Right renal cortex interstitium (tissue), 3 donors: ENCODE data around the gene SCRN2. TPM values are rescaled to one million over a fixed set of nuclear protein-coding genes. Genes with fewer than 3 reads are reported as not detected.

ENCODE experiments used
- DNase-seq, 3 donors: peaks; one replicate each; pipeline ENCODE4 v3.0.0-alpha.2; 2013; ENCODE audit warnings: low read depth in 3 of 3, low spot score in 2 of 3
- polyA plus RNA-seq, 3 donors: library from polyadenylated mRNA; unstranded; fragments of 120-200 nt; gene quantifications; one replicate each; pipeline ENCODE4 v1.2.1, GENCODE V29; 2013; ENCODE audit not compliant: insufficient read length in 3 of 3

Gene SCRN2
- polyA plus RNA-seq, 3 donors: 40.6 to 61.8 (median 55.4) TPM

DNA sequence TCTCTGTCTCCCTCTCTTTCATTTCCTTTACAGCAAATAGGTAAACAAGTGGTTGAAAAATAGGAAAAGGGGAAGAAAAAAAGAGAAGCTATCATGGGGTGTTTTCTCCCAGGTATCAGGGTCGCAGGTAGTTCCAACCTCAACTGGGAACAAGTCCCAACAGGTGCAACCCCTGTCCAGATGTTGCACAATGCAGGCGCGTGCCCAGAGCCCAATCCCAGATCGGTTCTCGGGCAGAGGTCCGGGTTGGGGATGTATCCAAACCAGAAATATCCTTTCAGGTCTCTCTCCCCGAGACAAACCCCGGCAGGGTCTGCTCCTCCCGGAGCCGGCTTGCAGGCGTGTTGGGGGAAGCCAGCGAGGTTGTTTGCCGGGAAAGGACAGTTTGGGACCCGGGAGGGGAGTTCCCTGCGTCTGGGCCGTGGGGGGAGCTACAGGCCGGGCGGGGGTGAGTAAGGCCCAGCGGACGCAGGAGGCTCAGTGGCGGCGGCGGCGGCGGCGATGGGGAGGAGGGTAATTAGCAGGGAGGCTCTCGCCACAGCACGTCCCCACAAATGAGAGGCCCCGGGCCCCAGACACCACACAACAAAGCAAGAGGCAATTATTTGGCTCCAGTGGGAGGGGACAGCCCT lies 31.1 kb upstream of the SCRN2 start:
- no peak for DNase-seq

DNA sequence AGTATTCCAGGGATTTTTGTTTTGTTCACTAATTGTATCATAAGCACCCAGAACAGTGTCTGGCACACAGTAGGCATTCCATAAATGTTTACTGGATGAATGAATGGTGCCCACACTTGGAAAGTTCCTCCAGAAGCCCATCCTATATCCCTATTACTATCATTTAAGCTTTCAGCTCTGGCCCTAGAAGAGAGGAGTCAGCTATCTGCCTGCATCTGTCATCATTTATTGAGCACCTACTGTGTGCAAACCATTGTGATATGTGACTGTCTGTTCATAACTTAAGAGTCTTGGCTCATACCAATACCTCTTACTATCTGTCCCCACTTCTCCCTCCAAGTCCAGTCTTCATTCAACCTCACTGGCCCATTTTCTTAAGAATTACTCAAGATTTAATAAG lies 30.0 kb upstream of the SCRN2 start:
- no peak for DNase-seq

DNA sequence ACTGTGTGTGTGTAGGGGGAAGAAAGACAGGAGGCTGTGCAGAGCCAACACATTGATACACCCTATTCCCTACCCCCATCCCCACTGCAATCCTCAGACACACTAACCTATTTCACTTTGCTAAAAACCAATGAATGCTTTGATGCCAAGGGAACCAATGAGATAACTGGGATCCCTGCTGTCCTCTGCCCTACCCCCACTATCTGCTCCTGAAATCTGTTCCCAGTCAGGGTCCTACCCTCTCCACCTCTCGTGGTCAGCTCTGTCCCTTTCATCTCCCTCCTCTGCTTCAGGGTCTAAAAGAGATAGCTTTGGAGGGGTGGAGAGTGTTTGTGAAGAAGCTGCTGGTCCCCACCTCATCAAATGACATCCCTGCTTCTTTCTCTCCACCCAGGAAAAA lies 29.0 kb upstream of the SCRN2 start:
- no peak for DNase-seq

DNA sequence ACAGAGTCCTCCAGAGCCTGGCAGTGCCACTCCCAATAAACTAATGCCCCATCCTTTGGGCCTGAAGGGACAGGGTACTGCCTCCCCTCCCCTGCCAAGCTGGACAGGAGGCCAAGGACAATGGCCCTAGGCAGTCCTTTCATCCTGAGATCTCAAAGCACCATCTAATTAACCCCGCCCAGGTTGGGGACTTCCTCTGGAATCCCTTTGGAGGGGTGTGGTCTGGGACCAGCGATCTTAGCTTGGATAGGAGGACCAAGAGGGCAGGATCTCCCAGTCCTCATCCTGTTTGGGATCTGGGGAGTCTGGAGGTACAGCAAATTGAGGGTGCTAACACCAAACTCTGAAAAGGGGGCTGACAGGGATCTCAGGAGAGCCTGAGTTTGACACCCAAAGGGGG lies 28.0 kb upstream of the SCRN2 start:
- no peak for DNase-seq

DNA sequence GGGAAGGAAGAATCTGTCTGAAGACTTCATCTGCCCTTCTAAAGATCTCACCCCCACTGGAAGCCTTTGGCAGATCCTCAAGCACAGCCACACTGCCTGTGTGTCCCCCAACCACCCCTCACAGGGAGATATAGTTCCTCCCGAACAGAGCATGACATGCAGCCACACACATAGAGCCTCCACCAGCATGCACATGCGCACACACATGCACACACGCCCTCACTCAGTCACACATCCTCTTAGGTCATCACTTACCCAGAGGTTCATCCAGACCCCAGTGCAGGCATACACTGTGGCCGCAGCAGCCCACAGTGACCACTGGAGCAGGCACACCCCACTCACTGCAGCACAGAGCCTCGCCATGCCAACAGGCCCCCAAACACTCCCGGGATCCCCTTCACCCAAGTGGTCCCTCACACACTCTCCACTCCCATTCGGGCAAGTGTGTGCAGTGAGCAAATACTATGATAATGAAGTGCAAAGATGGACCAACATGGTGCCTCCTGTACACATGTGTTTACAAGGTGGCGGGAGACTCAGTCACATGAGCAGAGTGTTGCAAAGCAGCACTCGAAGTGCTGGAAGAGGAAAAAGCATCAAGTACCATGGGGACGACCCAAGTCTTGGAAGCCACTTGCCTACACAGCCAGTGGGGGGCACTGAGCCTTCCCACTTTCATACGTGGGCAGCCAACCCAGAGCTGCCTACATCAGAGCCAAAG lies 26.9 kb upstream of the SCRN2 start:
- no peak for DNase-seq

DNA sequence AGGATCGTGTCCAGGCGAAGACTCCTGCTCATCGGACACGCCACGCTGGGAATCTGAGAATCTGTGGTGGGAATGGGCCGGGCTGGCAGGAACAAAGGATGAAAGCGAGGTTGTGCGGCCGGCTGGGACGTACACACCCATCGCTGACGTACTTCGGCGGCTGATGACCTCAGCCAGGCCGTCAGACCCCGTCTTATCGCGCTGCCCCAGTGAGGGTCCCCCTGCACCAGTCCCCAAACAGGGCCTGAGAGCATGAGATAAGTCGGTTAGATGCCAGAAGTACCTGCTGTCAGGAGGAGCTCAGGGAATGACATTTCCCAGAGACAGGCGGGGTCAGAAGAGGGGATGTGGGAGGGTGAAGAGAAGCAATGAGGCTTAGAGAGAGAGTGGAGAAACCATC lies 25.9 kb upstream of the SCRN2 start:
- no peak for DNase-seq

DNA sequence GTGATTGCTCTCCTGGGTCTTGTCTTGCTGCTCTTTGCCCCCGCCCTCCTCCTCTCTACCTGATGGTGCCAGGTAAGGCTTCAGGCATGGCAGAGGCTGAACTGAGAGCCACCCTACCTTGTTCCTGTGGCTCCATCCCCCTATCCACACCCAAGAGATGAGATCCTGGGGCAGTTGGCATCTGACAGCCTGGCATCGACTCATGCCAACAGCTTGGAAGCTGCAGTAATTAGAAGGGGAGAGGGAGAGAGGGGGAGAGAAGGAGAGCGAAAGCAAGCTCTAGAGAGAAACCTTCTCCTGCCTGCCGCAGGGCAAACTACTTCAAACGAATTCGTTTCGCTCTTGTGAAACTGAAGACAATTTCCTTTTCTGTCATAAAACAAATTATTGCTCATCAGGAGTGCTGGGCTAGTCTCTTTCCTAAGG lies 23.7 kb upstream of the SCRN2 start:
- DNase-seq: no peak

DNA sequence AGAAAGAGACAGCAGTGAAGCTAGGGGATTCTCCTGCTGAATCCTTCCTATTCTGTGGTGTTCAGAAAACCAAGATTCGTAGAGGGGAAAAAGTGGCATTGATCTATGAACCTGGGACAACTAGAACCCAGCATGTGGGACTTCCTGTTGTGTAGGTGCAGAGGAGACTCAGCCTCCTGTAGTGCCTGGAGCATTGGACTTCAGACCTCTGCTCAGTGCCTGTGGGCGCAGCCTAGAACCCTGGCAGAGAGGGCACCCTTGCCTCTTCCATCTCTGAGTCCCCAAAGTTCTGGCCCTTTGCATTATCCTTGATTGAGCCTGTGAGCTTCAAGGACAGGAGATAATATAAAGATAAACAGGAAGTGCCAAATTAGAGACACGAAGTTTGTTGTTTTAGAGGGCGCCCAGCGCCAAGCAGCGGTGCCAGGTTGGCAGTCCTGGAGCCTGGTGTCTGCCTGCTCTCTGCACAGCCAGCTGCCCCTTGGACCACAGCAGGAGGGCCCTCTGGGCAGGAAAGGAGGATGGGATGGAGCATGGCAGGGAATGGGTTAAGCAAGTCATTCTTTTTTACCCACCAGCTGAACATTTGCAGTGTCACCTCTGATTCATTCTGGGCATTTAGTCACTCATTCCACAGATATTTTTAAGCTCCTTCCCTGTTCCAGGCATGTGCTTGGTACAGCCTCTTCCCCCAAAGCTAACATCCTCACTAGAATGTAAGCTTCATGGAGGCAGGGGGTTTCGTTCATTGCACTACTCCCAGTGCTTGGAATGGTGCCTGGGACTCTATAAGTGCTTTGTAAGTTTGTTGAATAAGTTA lies 21.8 kb upstream of the SCRN2 start:
- no peak for DNase-seq

DNA sequence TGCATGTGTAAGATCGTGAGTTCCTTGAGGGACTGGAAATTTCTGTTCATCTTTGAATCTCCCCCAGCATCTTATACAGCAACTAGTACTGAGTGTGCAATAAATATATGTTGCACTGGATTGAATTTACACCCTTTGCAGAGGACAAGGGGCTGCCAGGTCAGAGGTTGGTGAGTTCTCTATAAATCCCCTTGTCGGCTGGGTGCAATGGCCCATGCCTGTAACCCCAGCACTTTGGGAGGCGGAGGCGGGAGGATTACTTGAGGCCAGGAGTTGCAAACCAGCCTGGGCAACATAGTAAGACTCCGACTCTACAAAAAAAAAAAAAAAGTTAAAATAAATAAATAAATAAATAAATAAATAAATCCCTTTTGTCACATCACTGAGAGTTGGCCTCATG lies 19.3 kb upstream of the SCRN2 start:
- DNase-seq: no peak

DNA sequence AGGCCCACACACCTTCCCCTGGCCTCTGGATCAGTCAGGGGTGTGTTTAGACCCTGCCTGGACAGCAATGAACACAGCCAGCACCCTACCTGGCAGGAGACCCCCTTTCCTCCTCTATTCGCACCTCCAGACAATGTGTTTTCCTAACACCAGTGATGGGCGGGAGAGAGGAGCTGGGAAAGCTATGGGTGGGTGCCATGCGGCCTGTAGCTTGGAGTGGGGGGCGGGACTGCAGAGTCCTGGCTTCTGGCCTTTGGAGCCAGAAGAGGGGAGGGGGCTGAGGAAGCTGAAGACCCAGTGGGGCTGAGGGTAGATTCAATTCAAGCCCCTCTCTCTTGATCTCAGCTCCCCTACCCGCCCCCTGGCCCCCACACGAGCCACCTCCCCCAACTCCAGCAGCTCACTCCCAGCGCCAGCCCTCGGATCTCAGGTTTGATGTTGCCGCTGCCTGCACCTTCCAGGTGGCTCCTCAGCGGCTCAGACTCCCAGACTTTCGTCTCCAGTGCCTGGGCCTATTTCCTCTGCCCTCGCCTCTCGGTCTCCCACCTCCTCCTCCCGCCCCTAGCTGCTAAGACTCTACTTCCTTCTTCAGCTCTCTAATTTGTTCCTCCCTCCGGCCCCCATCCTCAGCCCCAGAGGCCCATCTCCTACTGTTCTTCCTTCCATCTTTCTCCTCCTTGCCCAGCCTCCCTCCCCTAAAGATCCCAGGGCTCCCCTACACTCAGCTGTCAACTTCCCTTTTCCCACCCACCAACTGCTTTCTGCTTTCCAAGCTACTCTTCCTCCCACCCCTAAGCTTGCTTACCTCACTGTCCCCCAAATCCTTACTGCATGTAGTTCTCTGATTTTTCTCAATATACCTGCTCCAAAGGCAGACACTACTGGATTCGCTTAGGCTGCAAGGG lies 16.7 kb upstream of the SCRN2 start:
- no peak for DNase-seq

DNA sequence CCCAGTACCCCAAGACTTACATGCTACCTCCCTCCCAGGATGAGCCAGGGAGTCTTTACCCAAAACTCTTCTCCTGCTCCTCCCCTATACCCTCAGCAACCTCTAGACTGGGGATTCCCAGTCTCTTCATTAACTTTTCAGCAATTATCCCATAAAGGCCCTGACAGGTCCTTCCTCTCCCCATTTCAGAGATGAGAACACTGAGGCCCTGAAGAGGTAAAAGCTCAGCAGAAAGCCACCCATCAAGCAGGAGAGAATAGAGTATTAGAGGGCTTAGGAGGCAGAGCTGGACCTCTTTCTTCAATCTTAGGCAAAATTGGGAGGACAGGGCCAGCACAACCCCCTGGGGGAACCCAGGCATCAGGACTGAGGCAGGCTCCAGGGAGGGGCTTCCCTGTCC lies 15.8 kb upstream of the SCRN2 start:
- DNase-seq: no peak

DNA sequence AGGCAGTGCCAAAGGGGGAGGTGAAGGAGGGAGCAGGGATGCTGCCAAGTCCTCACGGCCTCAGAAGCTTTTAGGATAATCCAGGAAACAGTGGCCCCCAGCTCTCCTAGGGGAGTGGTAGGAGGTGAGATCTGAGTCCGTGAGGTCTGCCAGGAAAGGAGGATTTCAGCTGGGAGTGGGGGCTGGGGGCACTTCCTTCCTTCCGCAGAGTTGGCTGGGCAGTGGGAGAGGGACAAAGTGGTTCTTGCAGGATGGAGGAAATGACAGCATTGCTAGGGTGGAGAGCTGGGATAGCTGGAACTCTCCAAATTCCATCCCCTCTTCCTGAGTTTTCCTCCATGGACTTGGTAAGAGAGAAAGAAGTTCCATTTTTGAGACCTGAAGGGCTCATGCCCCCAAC lies 14.7 kb upstream of the SCRN2 start:
- DNase-seq: no peak

DNA sequence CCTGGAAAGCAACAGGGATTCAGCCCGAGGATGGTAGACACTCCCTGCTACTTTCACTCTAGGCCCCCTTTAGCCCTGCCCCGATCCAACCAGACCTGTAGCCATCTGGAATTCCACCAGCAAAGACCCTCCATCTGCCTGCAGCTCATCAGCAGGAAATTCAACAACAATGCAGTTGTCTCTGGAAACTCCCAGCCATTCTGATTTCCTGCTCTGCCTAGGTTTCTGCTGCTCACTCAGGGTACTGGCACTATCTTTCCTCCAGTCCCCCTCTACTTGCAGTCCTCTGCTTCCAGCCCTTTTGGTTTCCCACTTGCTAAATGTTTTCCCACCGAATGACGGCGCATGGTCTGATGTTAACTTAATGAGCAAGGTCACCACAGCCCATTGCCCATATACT lies 12.5 kb upstream of the SCRN2 start:
- DNase-seq: no peak

DNA sequence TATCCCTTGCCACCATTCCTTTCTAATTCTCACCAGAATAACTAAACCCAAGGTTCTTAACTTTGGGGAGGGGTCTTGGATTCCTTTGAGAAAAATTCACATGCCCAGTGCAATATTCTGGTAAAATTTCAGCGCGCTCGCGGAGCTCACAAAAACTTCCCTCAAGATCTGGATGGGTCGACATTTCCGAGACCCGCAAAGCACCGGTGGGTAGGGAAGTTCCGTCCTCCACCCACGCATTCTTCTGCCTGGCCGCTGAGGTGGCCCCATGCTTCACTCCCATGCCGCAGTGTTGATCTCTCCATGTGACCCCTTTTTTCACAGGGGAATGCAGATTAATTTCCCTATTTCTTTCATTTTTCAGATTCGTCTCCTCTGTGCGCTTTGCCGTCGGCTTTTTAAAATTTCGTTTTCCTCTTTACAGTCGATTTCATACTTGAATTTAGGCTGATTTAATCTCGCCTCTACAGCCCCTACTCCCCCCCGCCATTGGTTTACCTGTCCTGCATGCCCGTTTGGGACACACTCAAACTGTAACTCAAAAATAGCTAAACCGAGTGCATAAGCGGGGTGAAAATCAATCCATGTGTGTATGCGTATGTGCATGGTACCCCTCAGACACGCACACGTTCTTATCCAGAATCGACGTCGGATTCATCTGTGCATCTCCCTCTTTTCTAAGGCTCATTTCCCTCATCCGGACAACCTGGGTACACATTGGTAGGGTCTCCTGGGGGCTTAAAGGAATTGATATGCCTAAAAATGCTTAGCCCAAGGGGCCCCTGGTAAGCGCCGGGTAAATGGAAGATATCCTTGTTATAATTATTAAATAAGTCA lies 11.3 kb upstream of the SCRN2 start:
- DNase-seq: no peak

DNA sequence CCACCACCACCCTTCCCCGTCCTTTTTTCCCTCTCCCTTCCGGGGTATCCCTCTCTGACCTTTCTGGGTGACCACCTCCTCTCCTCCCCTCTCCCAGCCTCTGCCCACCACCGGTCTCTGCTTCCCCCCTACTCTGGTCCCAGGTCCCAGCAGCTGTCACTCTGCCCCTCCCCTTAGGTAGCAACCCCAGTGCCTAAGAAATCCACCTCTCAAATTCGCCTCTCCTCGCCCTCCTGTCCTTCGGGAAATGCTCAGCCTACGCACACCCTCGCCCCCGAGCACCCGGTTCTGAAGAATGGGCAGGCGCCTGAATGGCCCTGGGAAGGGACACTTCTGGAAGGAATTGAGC lies 10.7 kb upstream of the SCRN2 start:
- no peak for DNase-seq

DNA sequence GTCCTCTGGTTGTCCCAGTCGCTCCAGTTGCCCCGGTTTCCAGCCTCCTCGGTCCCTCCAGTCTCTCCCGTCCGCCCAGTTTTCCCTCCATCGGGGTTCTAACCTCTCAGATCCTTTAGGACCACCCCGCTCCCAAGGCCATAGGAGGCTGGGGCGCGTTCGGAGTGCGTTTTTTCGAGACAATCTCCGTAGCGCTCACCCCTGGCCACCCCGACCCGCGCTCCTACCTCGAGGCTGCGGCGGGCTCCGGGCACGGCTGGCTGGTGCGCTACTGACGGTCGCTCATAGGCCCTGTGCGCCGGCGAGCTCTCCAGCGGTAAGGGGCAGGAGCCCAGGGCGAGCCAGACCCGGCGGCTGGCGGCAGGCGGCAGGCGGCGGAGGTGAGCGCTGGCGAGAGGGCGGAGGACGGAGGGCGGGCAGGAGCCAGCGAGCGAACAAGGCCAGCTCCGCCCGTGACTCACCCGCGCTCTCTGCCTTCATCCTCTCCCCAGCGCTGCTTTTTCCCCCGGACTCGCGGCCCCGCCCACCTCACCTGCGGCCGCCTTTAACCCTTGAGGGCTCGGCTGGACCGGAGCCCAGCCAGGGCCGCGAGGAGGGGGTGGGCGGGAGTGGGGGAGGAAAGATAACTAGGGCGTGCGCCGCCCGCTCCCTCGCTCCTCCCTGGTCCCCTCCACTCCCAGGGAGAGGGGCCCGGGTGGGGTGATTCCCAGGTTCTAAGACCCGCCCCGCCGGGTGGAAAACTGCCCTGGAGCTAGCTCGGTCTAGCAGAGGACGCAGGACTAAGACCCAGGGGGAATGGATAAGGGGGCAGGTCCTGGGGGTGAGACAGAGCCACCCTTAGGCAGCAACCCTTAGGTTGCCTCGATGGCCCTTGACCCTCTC lies 9.9 kb upstream of the SCRN2 start, which contains the start of gene SP6:
Gene SP6 (minus strand): TSS at position 472 of the 882 bp plus-strand sequence. CDS start 2,734 bp downstream, outside the sequence.
- DNase-seq: no peak

DNA sequence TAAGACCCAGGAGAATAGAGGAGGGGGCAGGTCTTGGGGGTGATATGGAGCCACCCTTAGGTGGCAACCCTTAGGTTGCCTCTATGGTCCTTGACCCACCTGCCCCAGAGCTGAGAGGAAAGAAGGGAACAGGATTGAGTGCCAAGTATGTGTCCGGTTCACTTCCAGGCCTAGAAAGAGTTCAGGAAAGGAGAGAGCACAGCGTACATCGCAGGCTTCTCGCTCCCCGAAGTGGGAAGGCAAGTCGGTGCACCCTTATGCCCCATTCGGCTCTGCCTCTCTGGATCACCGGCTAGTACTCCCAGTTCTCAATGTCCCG lies 9.3 kb upstream of the SCRN2 start:
- no peak for DNase-seq

DNA sequence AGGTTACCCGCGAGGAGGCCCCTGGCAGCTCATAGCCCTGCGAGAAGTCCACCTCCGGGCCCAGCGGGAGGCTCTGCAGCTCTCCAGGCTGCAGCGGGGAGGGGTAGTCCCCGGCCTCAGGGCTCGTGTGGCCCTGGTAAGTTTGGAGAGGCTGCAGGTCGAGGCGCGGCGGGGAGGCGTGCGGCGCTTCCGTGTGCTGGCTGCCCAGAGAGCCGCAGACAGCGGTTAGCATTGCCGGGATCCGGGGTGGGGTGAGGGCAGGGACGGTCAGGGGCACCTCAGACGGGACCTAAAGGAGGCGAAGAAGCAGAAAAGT lies 7.1 kb upstream of the SCRN2 start:
- DNase-seq: no peak
